Measurements from ENCODE around the gene WWOX. TPM values are rescaled to one million over a fixed set of nuclear protein-coding genes. Genes with fewer than 3 reads are reported as not detected.
"Not testable (repeated sequence)": the region's sequence is repeated elsewhere in the genome, so short reads cannot be mapped to it uniquely, and the experiment has no call there.

The WWOX gene
- total RNA-seq, 1 donor from 2014 or later, result 19.1 TPM

GRCh38 chr16:79225994-79226393 lies 1126.5 kb downstream of the WWOX start:
- DNase-seq (ENCODE audit: extremely low read depth, low read depth, low spot score), result not testable (repeated sequence)

GRCh38 chr16:79229361-79229760 lies 1129.9 kb downstream of the WWOX start:
- no peak for DNase-seq (ENCODE audit: extremely low read depth, low read depth, low spot score)

GRCh38 chr16:79245700-79246099 lies 1146.2 kb downstream of the WWOX start:
- DNase-seq (ENCODE audit: extremely low read depth, low read depth, low spot score), result not testable (repeated sequence)

- DNase-seq (ENCODE audit: extremely low read depth, low read depth, low spot score), result no peak
These were observed 1147.9 kb downstream of the WWOX start for GRCh38 chr16:79247386-79247785.

GRCh38 chr16:79248351-79248750 lies 1148.9 kb downstream of the WWOX start:
- no peak for DNase-seq (ENCODE audit: extremely low read depth, low read depth, low spot score)

- DNase-seq (ENCODE audit: extremely low read depth, low read depth, low spot score), result no peak
These were observed 1151.1 kb downstream of the WWOX start for GRCh38 chr16:79250502-79251098.

- DNase-seq (ENCODE audit: extremely low read depth, low read depth, low spot score), result no peak
These were observed 1153.7 kb downstream of the WWOX start for GRCh38 chr16:79253100-79253631.

GRCh38 chr16:79257953-79258490 lies 1158.6 kb downstream of the WWOX start:
- DNase-seq (ENCODE audit: extremely low read depth, low read depth, low spot score), result no peak

- DNase-seq (ENCODE audit: extremely low read depth, low read depth, low spot score), result not testable (repeated sequence)
These were observed 1161.4 kb downstream of the WWOX start for GRCh38 chr16:79260890-79261289.

- no peak for DNase-seq (ENCODE audit: extremely low read depth, low read depth, low spot score)
These were observed 1162.1 kb downstream of the WWOX start for GRCh38 chr16:79261481-79261940.

GRCh38 chr16:79261944-79262552 lies 1162.6 kb downstream of the WWOX start:
- DNase-seq (ENCODE audit: extremely low read depth, low read depth, low spot score), result no peak

Other genes starting within 250 kb of the WWOX start
- gene CLEC3A, start 77.1 kb upstream of the WWOX start, total RNA-seq, result not detected in 2 replicates